LNCAP (cell line): ENCODE measurements around the gene AFAP1L1.

ENCODE experiments used
- CTCF ChIP-seq: fragments of 450-650 bp; IDR thresholded peaks from 2 replicates; pipeline ENCODE4 v1.5.1; 2017; ENCODE audit warnings: mild to moderate bottlenecking

The AFAP1L1 gene

DNA sequence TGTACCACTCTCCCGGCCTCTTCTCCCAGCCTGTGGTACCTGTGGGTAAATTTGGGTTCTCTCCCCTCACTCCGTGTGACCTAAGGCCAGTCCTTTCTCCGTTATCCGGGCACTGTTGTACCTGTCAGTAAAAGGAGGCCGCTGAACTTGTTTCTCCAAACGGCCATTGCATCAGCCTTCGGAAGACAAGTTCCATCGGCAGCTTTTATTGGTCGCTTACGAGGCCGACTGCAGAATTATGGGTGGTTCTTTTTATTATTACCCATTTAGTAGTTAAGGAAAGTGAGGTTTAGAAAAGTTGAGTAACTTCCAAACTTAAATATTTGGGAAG lies 74.2 kb downstream of the AFAP1L1 start:
- no peak for TF ChIP-seq CTCF

DNA sequence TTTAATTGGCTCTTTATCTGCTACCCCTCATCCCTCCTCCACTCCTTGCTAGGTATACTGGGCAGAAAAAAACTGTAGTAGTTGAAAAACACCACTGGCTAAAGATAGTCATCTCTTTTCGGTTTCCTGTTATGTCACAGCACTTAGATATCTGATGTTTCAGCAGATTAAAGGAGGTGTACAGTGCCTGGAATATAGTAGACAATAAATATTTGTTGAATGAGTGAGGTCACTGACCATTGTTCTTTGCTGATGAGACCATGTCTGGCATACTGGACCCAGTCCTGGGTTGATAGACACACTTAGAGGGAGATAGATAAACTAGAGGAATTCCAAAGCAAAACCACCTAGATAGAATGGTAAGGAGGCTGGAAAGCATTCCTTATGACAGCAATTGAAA lies 76.9 kb downstream of the AFAP1L1 start:
- TF ChIP-seq CTCF: no peak

- TF ChIP-seq CTCF: no peak
Measured at GRCh38 chr5:149349382-149349781, 77.7 kb downstream of the AFAP1L1 start.

DNA sequence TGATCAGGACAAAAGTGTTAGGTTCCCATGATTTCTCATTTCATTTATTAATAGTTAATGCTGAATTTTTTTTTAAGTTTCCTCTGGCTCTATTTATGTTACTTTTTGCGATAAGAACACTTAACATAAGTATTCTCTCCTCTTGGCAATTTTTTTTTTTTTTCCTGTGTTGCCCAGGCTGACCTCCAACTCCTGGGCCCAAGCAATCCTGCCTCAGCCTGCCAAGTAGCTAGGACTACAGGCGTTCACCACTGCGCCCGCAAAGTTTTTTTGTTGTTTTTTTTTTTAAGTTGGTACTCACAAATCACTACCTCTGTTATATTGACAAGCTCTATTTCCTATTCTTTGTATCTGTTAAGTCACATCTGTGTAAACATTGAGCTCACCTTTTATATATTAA lies 80.5 kb downstream of the AFAP1L1 start:
- no peak for TF ChIP-seq CTCF

GRCh38 chr5:149353911-149354310 lies 82.3 kb downstream of the AFAP1L1 start:
- TF ChIP-seq CTCF: no peak

- no peak for TF ChIP-seq CTCF
Measured at GRCh38 chr5:149355688-149356087, 84.0 kb downstream of the AFAP1L1 start.

- TF ChIP-seq CTCF: no peak
Measured at GRCh38 chr5:149356391-149356790, 84.7 kb downstream of the AFAP1L1 start.
